ENCODE measurements around the gene TMIGD1. TPM values are rescaled to one million over a fixed set of nuclear protein-coding genes. Genes with fewer than 3 reads are reported as not detected.
A peak's percentile ranks its signal among the peaks of the same experiment; 100 is the strongest.

Gene TMIGD1
- total and polyA plus RNA-seq, 2 of the 13 experiments (the other 11 are each of a cell fraction or from before 2014, with no cell fraction given) = not detected

GRCh38 chr17:30290077-30290476 lies 43.8 kb downstream of the TMIGD1 start:
- Histone ChIP-seq H3K79me2 (ENCODE audit: insufficient read depth, low read length) (peaks cover 17% of the 10 kb centered on the region), H3K9ac (ENCODE audit: insufficient read depth, low read depth, low read length) (peak overlapping the region; percentile 74), H3K9me3 (ENCODE audit: low read length) (no peaks in the 10 kb centered on the region), H4K20me1 (ENCODE audit: insufficient read depth, low read length) (no peaks in the 10 kb centered on the region), H3K27me3 (ENCODE audit: control insufficient read depth in 1 of 2, insufficient read depth in 2 of 2, low read length in 2 of 2) (no peaks in the 10 kb centered on the region; a peak in 2 of 5 replicates), H2AFZ (ENCODE audit: low read length) (no peak overlapping the region), H3K4me1 (ENCODE audit: insufficient read depth, low read length) (peaks cover 23% of the 10 kb centered on the region), H3K4me3 (replicated peaks in 1 of 3; ENCODE audit: insufficient read depth in 1 of 3, low read depth in 2 of 3, low read length in 3 of 3) (peak overlapping the region in 2 of 3 experiments; percentile 77 to 79; a peak in 3 of 6 replicates), H3K36me3 (replicated peaks in 1 of 2; ENCODE audit: control insufficient read depth in 1 of 2, insufficient read depth in 2 of 2, low read length in 2 of 2) (peaks cover 2 to 29% of the 10 kb centered on the region in 2 experiments), H3K27ac (ENCODE audit: extremely low read length, insufficient read depth, low read length) (no peak overlapping the region), H3K4me2 (ENCODE audit: low read depth, low read length) (peak overlapping the region; percentile 83)
- CTCF ChIA-PET (ENCODE audit: low intra/inter-chr PET ratio, low total read pairs) = no interaction called here
- intact Hi-C loops (cut with micrococcal nuclease; ENCODE audit: unreplicated experiment) = no loop called here
- ATAC-seq (no peak), FAIRE-seq (no peak), DNase-seq (ENCODE audit: low spot score) (no peak)
- WGBS (ENCODE audit: low lambda C conversion rate) = 72% methylated on average over 2 of the region's 2 CpGs
- in situ Hi-C loops (cut with HindIII; ENCODE audit: extremely low pct_ligation_motif_present, low pct_unique_long_range_greater_than_20kb) = loop anchor here (5.0 kb wide), 1 partner anchor 47 kb away; no protein-coding TSS in a partner anchor
- POLR2A ChIA-PET = no interaction called here
- no TSS peak for BruUV-seq (replicated peaks)
- no peak for TF ChIP-seq ZNF446 (CRISPR knock-in tag; IDR thresholded peaks at IDR 0.05)
- TF ChIP-seq, protein P1, sequence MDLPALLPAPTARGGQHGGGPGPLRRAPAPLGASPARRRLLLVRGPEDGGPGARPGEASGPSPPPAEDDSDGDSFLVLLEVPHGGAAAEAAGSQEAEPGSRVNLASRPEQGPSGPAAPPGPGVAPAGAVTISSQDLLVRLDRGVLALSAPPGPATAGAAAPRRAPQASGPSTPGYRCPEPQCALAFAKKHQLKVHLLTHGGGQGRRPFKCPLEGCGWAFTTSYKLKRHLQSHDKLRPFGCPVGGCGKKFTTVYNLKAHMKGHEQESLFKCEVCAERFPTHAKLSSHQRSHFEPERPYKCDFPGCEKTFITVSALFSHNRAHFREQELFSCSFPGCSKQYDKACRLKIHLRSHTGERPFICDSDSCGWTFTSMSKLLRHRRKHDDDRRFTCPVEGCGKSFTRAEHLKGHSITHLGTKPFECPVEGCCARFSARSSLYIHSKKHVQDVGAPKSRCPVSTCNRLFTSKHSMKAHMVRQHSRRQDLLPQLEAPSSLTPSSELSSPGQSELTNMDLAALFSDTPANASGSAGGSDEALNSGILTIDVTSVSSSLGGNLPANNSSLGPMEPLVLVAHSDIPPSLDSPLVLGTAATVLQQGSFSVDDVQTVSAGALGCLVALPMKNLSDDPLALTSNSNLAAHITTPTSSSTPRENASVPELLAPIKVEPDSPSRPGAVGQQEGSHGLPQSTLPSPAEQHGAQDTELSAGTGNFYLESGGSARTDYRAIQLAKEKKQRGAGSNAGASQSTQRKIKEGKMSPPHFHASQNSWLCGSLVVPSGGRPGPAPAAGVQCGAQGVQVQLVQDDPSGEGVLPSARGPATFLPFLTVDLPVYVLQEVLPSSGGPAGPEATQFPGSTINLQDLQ (CRISPR knock-in tag; IDR thresholded peaks at IDR 0.05) = no peak
- TF ChIP-seq ELK4 (CRISPR knock-in tag; IDR thresholded peaks at IDR 0.05; ENCODE audit: borderline replicate concordance) = no peak
- no peak for TF ChIP-seq CBX5 (CRISPR knock-in tag; IDR thresholded peaks at IDR 0.05; ENCODE audit: borderline replicate concordance)
- TF ChIP-seq ZNF724P (CRISPR knock-in tag; IDR thresholded peaks at IDR 0.05; ENCODE audit: borderline replicate concordance) = no peak
- TF ChIP-seq SMC3 (IDR thresholded peaks at IDR 0.05; ENCODE audit: low read length) = no peak
- no peak for TF ChIP-seq ZNF615 (CRISPR knock-in tag; IDR thresholded peaks at IDR 0.05; ENCODE audit: borderline replicate concordance)
- TF ChIP-seq POGZ (CRISPR knock-in tag; IDR thresholded peaks at IDR 0.05) = no peak
- TF ChIP-seq TEAD3 (CRISPR knock-in tag; optimal IDR thresholded peaks at IDR 0.05; ENCODE audit: borderline replicate concordance) = no peak
